Activated T-cell treated with anti-CD3 and anti-CD28 coated beads, Interleukin-2, amount 50 U/mL, for 24 hours (primary cell): ENCODE data around the gene HOXA13.
A peak's percentile ranks its signal among the peaks of the same experiment; 100 is the strongest.

Experiments
- DNase-seq: peaks from one replicate; pipeline ENCODE4 v3.0.0-alpha.2; 2020
- H3K27ac Mint-ChIP-seq: 2 replicates; pipeline ENCODE4 v1.8.0; 2020; ENCODE audit warnings: mild to moderate bottlenecking, mixed read lengths
- H3K27me3 Mint-ChIP-seq: 2 replicates; pipeline ENCODE4 v1.8.0; 2020; ENCODE audit warnings: mixed read lengths
- H3K36me3 Mint-ChIP-seq: 2 replicates; pipeline ENCODE4 v1.8.0; 2020; ENCODE audit warnings: low read depth, mixed read lengths
- H3K4me1 Mint-ChIP-seq: 2 replicates; pipeline ENCODE4 v1.8.0; 2020; ENCODE audit warnings: low read depth, mixed read lengths
- H3K4me3 Mint-ChIP-seq: 2 replicates; pipeline ENCODE4 v1.8.0; 2020; ENCODE audit warnings: mild to moderate bottlenecking, moderate library complexity, mixed read lengths
- H3K9me3 Mint-ChIP-seq: 2 replicates; pipeline ENCODE4 v1.8.0; 2020; ENCODE audit warnings: mixed read lengths

HOXA13 gene

GRCh38 chr7:27185013-27185853, 14.7 kb downstream of the HOXA13 start, which contains the start of gene HOXA11:
Gene HOXA11 (minus strand): TSS chr7:27185232. CDS start chr7:27185144, 88 bp downstream.
- Mint-ChIP-seq H3K27ac (peak within 1 kb of the TSS; percentile 76), H3K4me3 (peak within 1 kb of the TSS; percentile 68), H3K4me1 (peaks cover 54% of the 10 kb centered on the region)

GRCh38 chr7:27184337-27185012, 15.4 kb downstream of the HOXA13 start:
- peak overlapping the region; percentile 68 for H3K4me3 Mint-ChIP-seq
- peak overlapping the region; percentile 76 for H3K27ac Mint-ChIP-seq
- peaks cover 56% of the 10 kb centered on the region for H3K4me1 Mint-ChIP-seq
- peak; percentile 56 for DNase-seq
- no peaks in the 10 kb centered on the region for H3K9me3 Mint-ChIP-seq
- H3K36me3 Mint-ChIP-seq: no peaks in the 10 kb centered on the region
- H3K27me3 Mint-ChIP-seq: peaks cover 96% of the 10 kb centered on the region

More at GRCh38 chr7:27185013-27185853, 14.7 kb downstream of the HOXA13 start, which contains the start of gene HOXA11:
- no peak for DNase-seq
- Mint-ChIP-seq H3K36me3 (no peaks in the 10 kb centered on the region), H3K9me3 (no peaks in the 10 kb centered on the region), H3K27me3 (peaks cover 96% of the 10 kb centered on the region)

GRCh38 chr7:27183682-27184336, 16.1 kb downstream of the HOXA13 start:
- Mint-ChIP-seq H3K36me3 (no peaks in the 10 kb centered on the region), H3K9me3 (no peaks in the 10 kb centered on the region), H3K4me3 (peak overlapping the region; percentile 62), H3K27ac (no peak overlapping the region), H3K27me3 (peaks cover 96% of the 10 kb centered on the region), H3K4me1 (peaks cover 51% of the 10 kb centered on the region)
- DNase-seq: peak; percentile 38

- H3K4me3 Mint-ChIP-seq: no peak overlapping the region
These were observed 16.8 kb downstream of the HOXA13 start for GRCh38 chr7:27182861-27183681.

GRCh38 chr7:27182285-27182841, 17.5 kb downstream of the HOXA13 start:
- H3K27me3 Mint-ChIP-seq: peaks cover 95% of the 10 kb centered on the region
- H3K27ac Mint-ChIP-seq: no peak overlapping the region
- no peak for DNase-seq

More at GRCh38 chr7:27182861-27183681, 16.8 kb downstream of the HOXA13 start:
- Mint-ChIP-seq H3K4me1 (peaks cover 43% of the 10 kb centered on the region), H3K9me3 (no peaks in the 10 kb centered on the region), H3K36me3 (no peaks in the 10 kb centered on the region), H3K27me3 (peaks cover 95% of the 10 kb centered on the region), H3K27ac (no peak overlapping the region)
- DNase-seq: peak; percentile 42

GRCh38 chr7:27181795-27182275, 18.1 kb downstream of the HOXA13 start:
- no peaks in the 10 kb centered on the region for H3K9me3 Mint-ChIP-seq
- H3K4me3 Mint-ChIP-seq: no peak overlapping the region
- DNase-seq: no peak
- H3K27ac Mint-ChIP-seq: no peak overlapping the region
- H3K27me3 Mint-ChIP-seq: peaks cover 95% of the 10 kb centered on the region
- H3K4me1 Mint-ChIP-seq: peaks cover 34% of the 10 kb centered on the region
- H3K36me3 Mint-ChIP-seq: no peaks in the 10 kb centered on the region

More at GRCh38 chr7:27182285-27182841, 17.5 kb downstream of the HOXA13 start:
- H3K9me3 Mint-ChIP-seq: no peaks in the 10 kb centered on the region
- H3K4me3 Mint-ChIP-seq: no peak overlapping the region
- no peaks in the 10 kb centered on the region for H3K36me3 Mint-ChIP-seq
- peaks cover 36% of the 10 kb centered on the region for H3K4me1 Mint-ChIP-seq

GRCh38 chr7:27180431-27181420, 19.2 kb downstream of the HOXA13 start:
- Mint-ChIP-seq H3K27ac (no peak overlapping the region), H3K36me3 (no peaks in the 10 kb centered on the region), H3K4me3 (no peak overlapping the region), H3K4me1 (peaks cover 26% of the 10 kb centered on the region), H3K9me3 (no peaks in the 10 kb centered on the region), H3K27me3 (peaks cover 95% of the 10 kb centered on the region)
- DNase-seq: peak; percentile 30

GRCh38 chr7:27179503-27180430, 20.1 kb downstream of the HOXA13 start:
- no peaks in the 10 kb centered on the region for H3K9me3 Mint-ChIP-seq
- peaks cover 17% of the 10 kb centered on the region for H3K4me1 Mint-ChIP-seq
- no peak overlapping the region for H3K27ac Mint-ChIP-seq
- peaks cover 95% of the 10 kb centered on the region for H3K27me3 Mint-ChIP-seq
- peak; percentile 78 for DNase-seq
- H3K4me3 Mint-ChIP-seq: no peak overlapping the region
- H3K36me3 Mint-ChIP-seq: no peaks in the 10 kb centered on the region

- no peak overlapping the region for H3K27ac Mint-ChIP-seq
- DNase-seq: peak; percentile 17
- H3K36me3 Mint-ChIP-seq: no peaks in the 10 kb centered on the region
- peaks cover 97% of the 10 kb centered on the region for H3K27me3 Mint-ChIP-seq
- H3K4me3 Mint-ChIP-seq: no peak overlapping the region
- H3K9me3 Mint-ChIP-seq: no peaks in the 10 kb centered on the region
- peaks cover 12% of the 10 kb centered on the region for H3K4me1 Mint-ChIP-seq
These were observed 20.9 kb downstream of the HOXA13 start for GRCh38 chr7:27179030-27179429.

- H3K9me3 Mint-ChIP-seq: no peaks in the 10 kb centered on the region
- H3K36me3 Mint-ChIP-seq: no peaks in the 10 kb centered on the region
- H3K27ac Mint-ChIP-seq: no peak overlapping the region
- H3K27me3 Mint-ChIP-seq: peaks cover 91% of the 10 kb centered on the region
- no peak overlapping the region for H3K4me3 Mint-ChIP-seq
- no peak for DNase-seq
- peaks cover 8% of the 10 kb centered on the region for H3K4me1 Mint-ChIP-seq
These were observed 21.5 kb downstream of the HOXA13 start for GRCh38 chr7:27178366-27178765.

- H3K36me3 Mint-ChIP-seq: no peaks in the 10 kb centered on the region
- H3K27ac Mint-ChIP-seq: no peak overlapping the region
- no peak overlapping the region for H3K4me3 Mint-ChIP-seq
- H3K9me3 Mint-ChIP-seq: no peaks in the 10 kb centered on the region
- peaks cover 7% of the 10 kb centered on the region for H3K4me1 Mint-ChIP-seq
- DNase-seq: no peak
- H3K27me3 Mint-ChIP-seq: peaks cover 86% of the 10 kb centered on the region
These were observed 22.0 kb downstream of the HOXA13 start for GRCh38 chr7:27177795-27178320.
